Cardiac muscle cell (in vitro differentiated cells and primary cell): ENCODE results near the gene IFIT3. TPM values are rescaled to one million over a fixed set of nuclear protein-coding genes. Genes with fewer than 3 reads are reported as not detected.
A peak's percentile ranks its signal among the peaks of the same experiment; 100 is the strongest.

Source experiments
- DNase-seq, 2 donors: peaks; one replicate each; pipeline versions ENCODE4 v3.0.0 to v3.0.0-alpha.2; 2010 to 2017; ENCODE audit warnings: low read depth in 1 of 2, low spot score in 1 of 2
- H3K27ac ChIP-seq: fragments of 200-600 bp; sonication (generic); 2 replicates; pipeline ENCODE4 v1.5.1; 2016
- H3K27me3 ChIP-seq: fragments of 200-600 bp; sonication (generic); 2 replicates; pipeline ENCODE4 v1.6.0; 2016; ENCODE audit warnings: control low read depth
- H3K36me3 ChIP-seq: fragments of 200-600 bp; sonication (generic); 2 replicates; pipeline ENCODE4 v1.5.1; 2016; ENCODE audit warnings: control low read depth
- H3K4me1 ChIP-seq: fragments of 200-600 bp; sonication (generic); 2 replicates; pipeline ENCODE4 v1.8.1; 2017; ENCODE audit warnings: low read depth, mild to moderate bottlenecking, mixed run types
- H3K4me3 ChIP-seq: fragments of 200-600 bp; sonication (generic); 2 replicates; pipeline ENCODE4 v1.5.1; 2016; ENCODE audit warnings: mild to moderate bottlenecking
- H3K9me3 ChIP-seq: fragments of 200-600 bp; sonication (generic); 2 replicates; pipeline ENCODE4 v1.5.1; 2017; ENCODE audit warnings: low read depth, mild to moderate bottlenecking, control low read depth
- CTCF ChIP-seq: IDR thresholded peaks from 2 replicates; pipeline ENCODE4 v1.5.1; 2012; ENCODE audit warnings: low read depth, mild to moderate bottlenecking, low read length
- polyA plus RNA-seq: library from polyadenylated mRNA; unstranded; fragments of >200 nt; fragmentation: Nextera tagmentation; extraction: Ambion mirVana; gene quantifications from 2 replicates; pipeline ENCODE4 v1.2.1, GENCODE V29; 2016
- total RNA-seq: library from RNA; depleted of rRNA; stranded (reverse); fragments of >200 nt; gene quantifications from 2 replicates; pipeline ENCODE4 v1.2.3, GENCODE V29; 2016

Gene IFIT3
- total and polyA plus RNA-seq, 2 experiments from 2014 or later, result 0.24 to 0.70 TPM

- DNase-seq, result no peak
- Histone ChIP-seq H3K4me1 (no peaks in the 10 kb centered on the region), H3K36me3 (no peaks in the 10 kb centered on the region), H3K4me3 (no peak overlapping the region), H3K9me3 (no peaks in the 10 kb centered on the region), H3K27me3 (no peaks in the 10 kb centered on the region), H3K27ac (no peak overlapping the region)
- no peak for TF ChIP-seq CTCF
Observed at GRCh38 chr10:89368129-89368528, 40.3 kb downstream of the IFIT3 start.

- peak in 1 of 2 donors; percentile 71 for DNase-seq
- Histone ChIP-seq H3K36me3 (no peaks in the 10 kb centered on the region), H3K9me3 (no peaks in the 10 kb centered on the region), H3K4me1 (peaks cover 6% of the 10 kb centered on the region), H3K27me3 (no peaks in the 10 kb centered on the region), H3K27ac (no peak overlapping the region), H3K4me3 (no peak overlapping the region)
- TF ChIP-seq CTCF, result peak; percentile 68
Observed at GRCh38 chr10:89369156-89370105, 41.6 kb downstream of the IFIT3 start.

GRCh38 chr10:89371079-89371478 is 43.3 kb downstream of the IFIT3 start:
- H3K4me1 ChIP-seq, result peaks cover 11% of the 10 kb centered on the region
- no peaks in the 10 kb centered on the region for H3K27me3 ChIP-seq
- no peaks in the 10 kb centered on the region for H3K36me3 ChIP-seq
- no peak overlapping the region for H3K4me3 ChIP-seq
- no peaks in the 10 kb centered on the region for H3K9me3 ChIP-seq
- no peak for DNase-seq
- no peak for TF ChIP-seq CTCF
- no peak overlapping the region for H3K27ac ChIP-seq

- Histone ChIP-seq H3K27me3 (no peaks in the 10 kb centered on the region), H3K4me3 (no peak overlapping the region), H3K36me3 (no peaks in the 10 kb centered on the region), H3K27ac (no peak overlapping the region), H3K9me3 (no peaks in the 10 kb centered on the region), H3K4me1 (peaks cover 11% of the 10 kb centered on the region)
- TF ChIP-seq CTCF, result no peak
- DNase-seq, result no peak
Observed at GRCh38 chr10:89371987-89372386, 44.2 kb downstream of the IFIT3 start.

GRCh38 chr10:89373916-89374711 is 46.3 kb downstream of the IFIT3 start:
- Histone ChIP-seq H3K4me3 (no peak overlapping the region), H3K27ac (peak overlapping the region; percentile 21), H3K9me3 (no peaks in the 10 kb centered on the region), H3K27me3 (no peaks in the 10 kb centered on the region), H3K4me1 (peaks cover 11% of the 10 kb centered on the region), H3K36me3 (no peaks in the 10 kb centered on the region)
- TF ChIP-seq CTCF, result no peak
- DNase-seq, result peak in 1 of 2 donors; percentile 96
